Activated B cell treated with CpG ODN at 0.5 μM for 24 hours (primary cell): ENCODE data around the gene CA12. TPM values are rescaled to one million over a fixed set of nuclear protein-coding genes. Genes with fewer than 3 reads are reported as not detected.

Source experiments
- ATAC-seq: fragments of 200-7000 bp; cut with Tn5 transposase; one replicate; pipeline ENCODE4 v1.10.0; 2021; ENCODE audit warnings: low read depth, mild to moderate bottlenecking, moderate library complexity
- CTCF ChIA-PET: fragments of 350-600 bp; sonication (Branson Sonifier 250); formaldehyde crosslinking; loops from one replicate; lab custom pipeline; 2021; ENCODE audit warnings: antibody characterized with exemption; lab: Charles Lee
- POLR2A ChIA-PET: fragments of 350-600 bp; sonication (Branson Sonifier 250); formaldehyde crosslinking; loops from one replicate; lab custom pipeline; 2021; ENCODE audit warnings: antibody characterized with exemption; lab: Charles Lee
- DNase-seq: peaks from one replicate; pipeline ENCODE4 v3.0.0; 2022
- H3K27ac Mint-ChIP-seq: one replicate; pipeline ENCODE4 v1.8.0; 2020; ENCODE audit warnings: mixed read lengths
- H3K27me3 Mint-ChIP-seq: one replicate; pipeline ENCODE4 v1.8.0; 2021; ENCODE audit warnings: mixed read lengths
- H3K36me3 Mint-ChIP-seq: one replicate; pipeline ENCODE4 v1.8.0; 2021; ENCODE audit warnings: low read depth, mixed read lengths
- H3K4me1 Mint-ChIP-seq: one replicate; pipeline ENCODE4 v1.8.0; 2021; ENCODE audit warnings: mixed read lengths
- H3K4me3 Mint-ChIP-seq: one replicate; pipeline ENCODE4 v1.8.0; 2020; ENCODE audit warnings: mild to moderate bottlenecking, mixed read lengths
- H3K9me3 Mint-ChIP-seq: one replicate; pipeline ENCODE4 v1.8.0; 2020; ENCODE audit warnings: mixed read lengths
- intact Hi-C: fragments of 100-400 bp; cut with micrococcal nuclease; formaldehyde crosslinking; loops from one replicate; pipeline ENCODE4 v1.15.1; 2024
- total RNA-seq: library from RNA; stranded (reverse); gene quantifications from 2 replicates; pipeline ENCODE4 v1.2.3, GENCODE V29; 2022
- TF ChIP-seq, protein P1 (sequence below): fragments of 200-600 bp; IDR thresholded peaks from one replicate; pipeline ENCODE4 v1.8.0; 2022; ENCODE audit warnings: antibody characterized with exemption, mild to moderate bottlenecking

The CA12 gene
- total RNA-seq = not detected in 2 replicates

- CTCF ChIA-PET = no interaction called here
Measured at GRCh38 chr15:63381301-63382204, at the start of gene CA12. TSS of gene CA12 (minus strand) at chr15:63381846. CDS start at chr15:63381720, 126 bp downstream.

GRCh38 chr15:63430766-63431451, 49.3 kb upstream of the CA12 start:
- POLR2A ChIA-PET = no interaction called here
- Mint-ChIP-seq H3K27ac (no peak overlapping the region), H3K36me3 (no peaks in the 10 kb centered on the region), H3K4me3 (no peak overlapping the region), H3K27me3 (no peaks in the 10 kb centered on the region), H3K4me1 (no peaks in the 10 kb centered on the region), H3K9me3 (peaks cover 2% of the 10 kb centered on the region)
- TF ChIP-seq, protein P1, sequence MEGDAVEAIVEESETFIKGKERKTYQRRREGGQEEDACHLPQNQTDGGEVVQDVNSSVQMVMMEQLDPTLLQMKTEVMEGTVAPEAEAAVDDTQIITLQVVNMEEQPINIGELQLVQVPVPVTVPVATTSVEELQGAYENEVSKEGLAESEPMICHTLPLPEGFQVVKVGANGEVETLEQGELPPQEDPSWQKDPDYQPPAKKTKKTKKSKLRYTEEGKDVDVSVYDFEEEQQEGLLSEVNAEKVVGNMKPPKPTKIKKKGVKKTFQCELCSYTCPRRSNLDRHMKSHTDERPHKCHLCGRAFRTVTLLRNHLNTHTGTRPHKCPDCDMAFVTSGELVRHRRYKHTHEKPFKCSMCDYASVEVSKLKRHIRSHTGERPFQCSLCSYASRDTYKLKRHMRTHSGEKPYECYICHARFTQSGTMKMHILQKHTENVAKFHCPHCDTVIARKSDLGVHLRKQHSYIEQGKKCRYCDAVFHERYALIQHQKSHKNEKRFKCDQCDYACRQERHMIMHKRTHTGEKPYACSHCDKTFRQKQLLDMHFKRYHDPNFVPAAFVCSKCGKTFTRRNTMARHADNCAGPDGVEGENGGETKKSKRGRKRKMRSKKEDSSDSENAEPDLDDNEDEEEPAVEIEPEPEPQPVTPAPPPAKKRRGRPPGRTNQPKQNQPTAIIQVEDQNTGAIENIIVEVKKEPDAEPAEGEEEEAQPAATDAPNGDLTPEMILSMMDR = no peak
- intact Hi-C loops = no loop called here
- DNase-seq (no peak), ATAC-seq (no peak)
- CTCF ChIA-PET = no interaction called here

More at GRCh38 chr15:63381301-63382204, at the start of gene CA12:
- TF ChIP-seq, protein P1 = no peak
- POLR2A ChIA-PET = no interaction called here
- ATAC-seq (no peak), DNase-seq (no peak)
- Mint-ChIP-seq H3K4me1 (peaks cover 15% of the 10 kb centered on the region), H3K36me3 (no peaks in the 10 kb centered on the region), H3K4me3 (peak within 1 kb of the TSS; percentile 61), H3K27me3 (peaks cover 59% of the 10 kb centered on the region), H3K27ac (no peak within 1 kb of the TSS), H3K9me3 (no peaks in the 10 kb centered on the region)
- intact Hi-C loops = no loop called here

DNA sequence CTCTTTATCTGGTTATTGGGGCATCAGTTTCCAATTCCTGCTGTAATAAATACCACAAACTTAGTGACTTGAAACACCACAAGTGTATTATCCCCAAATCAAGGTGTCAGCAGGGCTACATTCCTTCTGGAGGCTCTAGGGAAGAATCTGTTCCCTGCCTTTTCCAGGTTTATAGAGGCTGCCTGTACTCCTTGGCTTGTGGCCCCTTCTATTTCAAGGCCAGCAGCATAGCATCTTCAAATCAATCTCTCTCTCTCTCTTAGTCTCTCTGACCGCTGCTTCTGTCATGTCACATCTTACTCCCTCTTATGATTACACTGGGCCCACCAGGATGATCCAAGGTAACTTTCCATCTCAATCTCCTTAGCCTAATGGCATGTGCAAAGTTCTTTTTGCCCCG, 44.9 kb upstream of the CA12 start:
- TF ChIP-seq, protein P1 = no peak
- ATAC-seq (no peak), DNase-seq (no peak)
- intact Hi-C loops = no loop called here
- no peaks in the 10 kb centered on the region for H3K36me3 Mint-ChIP-seq
- no peaks in the 10 kb centered on the region for H3K4me1 Mint-ChIP-seq
- POLR2A ChIA-PET = no interaction called here
- no peak overlapping the region for H3K4me3 Mint-ChIP-seq
- H3K27me3 Mint-ChIP-seq = no peaks in the 10 kb centered on the region
- H3K27ac Mint-ChIP-seq = no peak overlapping the region
- CTCF ChIA-PET = no interaction called here
- H3K9me3 Mint-ChIP-seq = peaks cover 2% of the 10 kb centered on the region

DNA sequence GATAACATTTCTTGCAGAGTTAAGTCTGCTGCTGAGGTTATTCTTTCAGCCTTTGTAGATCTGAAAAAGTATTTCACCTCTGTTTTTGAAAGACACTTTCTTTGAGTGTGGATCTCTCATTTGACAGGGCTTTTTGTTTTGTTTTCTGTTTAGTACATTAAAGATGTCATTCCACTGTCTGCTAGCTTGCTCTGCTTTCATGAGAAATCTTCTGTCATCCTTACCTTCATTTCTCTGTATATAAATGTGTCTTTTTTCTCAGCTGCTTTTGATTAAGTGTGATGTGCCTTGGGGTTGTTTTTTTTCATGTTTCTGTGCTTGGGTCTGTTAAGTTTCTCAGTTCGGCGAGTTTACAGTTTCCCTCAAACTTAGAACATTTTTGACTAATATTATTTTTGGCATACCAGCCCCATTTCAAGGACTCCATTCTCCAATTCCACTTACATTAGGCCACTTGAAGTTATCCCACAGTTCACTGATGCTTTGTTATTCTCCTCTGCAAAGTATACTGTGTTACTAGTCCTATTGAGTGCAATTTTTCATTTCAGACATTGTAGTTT, 43.9 kb upstream of the CA12 start:
- no peak overlapping the region for H3K4me3 Mint-ChIP-seq
- H3K4me1 Mint-ChIP-seq = no peaks in the 10 kb centered on the region
- H3K9me3 Mint-ChIP-seq = peaks cover 2% of the 10 kb centered on the region
- H3K27ac Mint-ChIP-seq = no peak overlapping the region
- no peak for ATAC-seq
- no peaks in the 10 kb centered on the region for H3K36me3 Mint-ChIP-seq
- no peak for DNase-seq
- no peaks in the 10 kb centered on the region for H3K27me3 Mint-ChIP-seq
- intact Hi-C loops = no loop called here
- ChIA-PET POLR2A (no interaction called here), CTCF (no interaction called here)
- TF ChIP-seq, protein P1 = no peak
